ENCODE data around the gene SPG7. TPM values are rescaled to one million over a fixed set of nuclear protein-coding genes. Genes with fewer than 3 reads are reported as not detected.

The SPG7 gene
- total RNA-seq, 1 donor from 2014 or later: 116 TPM

- intact Hi-C loops (cut with micrococcal nuclease): loop anchor here (5.0 to 10.0 kb wide), 4 partner anchors 43 to 153 kb away; no protein-coding TSS in a partner anchor
These were observed 23.1 kb upstream of the SPG7 start for GRCh38 chr16:89484923-89485679.

GRCh38 chr16:89485701-89486246, 22.4 kb upstream of the SPG7 start:
- intact Hi-C loops (cut with micrococcal nuclease): loop anchor here (5.0 to 10.0 kb wide), 4 partner anchors 43 to 153 kb away; no protein-coding TSS in a partner anchor

- intact Hi-C loops (cut with micrococcal nuclease): loop anchor here (1.0 to 10.0 kb wide), 5 partner anchors 47 to 248 kb away; no protein-coding TSS in a partner anchor
These were observed 18.9 kb upstream of the SPG7 start for GRCh38 chr16:89489040-89489897.

GRCh38 chr16:89489898-89490438, 18.2 kb upstream of the SPG7 start:
- intact Hi-C loops (cut with micrococcal nuclease): loop anchor here (1.0 to 10.0 kb wide), 8 partner anchors 15 to 249 kb away; partner anchors contain the start of gene RPL13

GRCh38 chr16:89490439-89491237, 17.6 kb upstream of the SPG7 start, which contains the start of gene ANKRD11:
Gene ANKRD11 (minus strand): TSS chr16:89490561. CDS start chr16:89317019, 173,542 bp downstream.
- intact Hi-C loops (cut with micrococcal nuclease): loop anchor here (1.0 to 2.0 kb wide), 3 partner anchors 15 to 70 kb away; partner anchors contain the start of gene RPL13

GRCh38 chr16:89491238-89491869, 16.8 kb upstream of the SPG7 start:
- intact Hi-C loops (cut with micrococcal nuclease): loop anchor here (2.0 kb wide), 2 partner anchors 43 to 69 kb away; partner anchors contain the start of gene RPL13

- intact Hi-C loops (cut with micrococcal nuclease): loop anchor here (2.0 kb wide), 2 partner anchors 43 to 69 kb away; partner anchors contain the start of gene RPL13
These were observed 16.1 kb upstream of the SPG7 start for GRCh38 chr16:89491974-89492687.

- intact Hi-C loops (cut with micrococcal nuclease): no loop called here
These were observed 14.4 kb upstream of the SPG7 start for GRCh38 chr16:89493776-89494175.

- intact Hi-C loops (cut with micrococcal nuclease): no loop called here
These were observed 13.1 kb upstream of the SPG7 start for GRCh38 chr16:89495121-89495520.

- intact Hi-C loops (cut with micrococcal nuclease): no loop called here
These were observed 9.4 kb upstream of the SPG7 start for GRCh38 chr16:89498839-89499238.

GRCh38 chr16:89499767-89500166, 8.4 kb upstream of the SPG7 start:
- intact Hi-C loops (cut with micrococcal nuclease): no loop called here

GRCh38 chr16:89502081-89502843, 5.9 kb upstream of the SPG7 start:
- intact Hi-C loops (cut with micrococcal nuclease): no loop called here

- intact Hi-C loops (cut with micrococcal nuclease): no loop called here
These were observed 4.1 kb upstream of the SPG7 start for GRCh38 chr16:89504091-89504490.

- intact Hi-C loops (cut with micrococcal nuclease): loop anchor here (1.0 to 5.0 kb wide), 4 partner anchors 15 to 188 kb away; partner anchors contain the start of genes ANKRD11 and RPL13
These were observed 2.7 kb upstream of the SPG7 start for GRCh38 chr16:89505204-89506112.

- intact Hi-C loops (cut with micrococcal nuclease): loop anchor here (5.0 kb wide), 1 partner anchor 189 kb away; no protein-coding TSS in a partner anchor
These were observed 2.1 kb upstream of the SPG7 start for GRCh38 chr16:89506113-89506504.

- intact Hi-C loops (cut with micrococcal nuclease): loop anchor here (5.0 kb wide), 1 partner anchor 189 kb away; no protein-coding TSS in a partner anchor
These were observed 1.4 kb upstream of the SPG7 start for GRCh38 chr16:89506791-89507191.

Measured in T-helper 2 cell treated with Interferon-gamma antibody and Interleukin-4, amounts not matched to agents 100 ng/mL and 5 ng/mL, for 36 hours (primary cell).